IPS-11a (cell line): ENCODE measurements around the gene PRKAA2.
"Not testable (repeated sequence)": the region's sequence is repeated elsewhere in the genome, so short reads cannot be mapped to it uniquely, and the experiment has no call there.

Experiments
- H3K4me3 ChIP-seq: one replicate; pipeline ENCODE4 v1.5.1; 2013; ENCODE audit warnings: low read depth, low read length, control low read depth

PRKAA2 gene

GRCh38 chr1:56644919-56645676, at the start of gene PRKAA2:
PRKAA2 (plus strand) TSS chr1:56645314; CDS start chr1:56645388, 74 bp downstream.
- peak within 1 kb of the TSS; percentile 80 for H3K4me3 ChIP-seq

GRCh38 chr1:56595397-56596191, 49.5 kb upstream of the PRKAA2 start:
- not testable (repeated sequence) for H3K4me3 ChIP-seq

- H3K4me3 ChIP-seq, result not testable (repeated sequence)
Measured at GRCh38 chr1:56610097-56610496, 35.0 kb upstream of the PRKAA2 start.

- not testable (repeated sequence) for H3K4me3 ChIP-seq
Measured at GRCh38 chr1:56610770-56611169, 34.3 kb upstream of the PRKAA2 start.

GRCh38 chr1:56617141-56617540, 28.0 kb upstream of the PRKAA2 start:
- no peak overlapping the region for H3K4me3 ChIP-seq

- no peak overlapping the region for H3K4me3 ChIP-seq
Measured at GRCh38 chr1:56625819-56626440, 19.2 kb upstream of the PRKAA2 start.

GRCh38 chr1:56626546-56626945, 18.6 kb upstream of the PRKAA2 start:
- H3K4me3 ChIP-seq, result no peak overlapping the region

GRCh38 chr1:56627019-56627635, 18.0 kb upstream of the PRKAA2 start:
- no peak overlapping the region for H3K4me3 ChIP-seq

GRCh38 chr1:56627636-56628039, 17.5 kb upstream of the PRKAA2 start:
- H3K4me3 ChIP-seq, result no peak overlapping the region

- no peak overlapping the region for H3K4me3 ChIP-seq
Measured at GRCh38 chr1:56630786-56631185, 14.3 kb upstream of the PRKAA2 start.

GRCh38 chr1:56631901-56632300, 13.2 kb upstream of the PRKAA2 start:
- H3K4me3 ChIP-seq, result no peak overlapping the region

- H3K4me3 ChIP-seq, result no peak overlapping the region
Measured at GRCh38 chr1:56634981-56635380, 10.1 kb upstream of the PRKAA2 start.

- H3K4me3 ChIP-seq, result no peak overlapping the region
Measured at GRCh38 chr1:56638248-56638647, 6.9 kb upstream of the PRKAA2 start.

GRCh38 chr1:56639211-56639610, 5.9 kb upstream of the PRKAA2 start:
- no peak overlapping the region for H3K4me3 ChIP-seq

- no peak overlapping the region for H3K4me3 ChIP-seq
Measured at GRCh38 chr1:56643661-56644060, 1.5 kb upstream of the PRKAA2 start.

- peak overlapping the region; percentile 80 for H3K4me3 ChIP-seq
Measured at GRCh38 chr1:56644064-56644918, 823 bp upstream of the PRKAA2 start.

- H3K4me3 ChIP-seq, result peak overlapping the region; percentile 80
Measured at GRCh38 chr1:56645677-56646305, 677 bp downstream of the PRKAA2 start.

GRCh38 chr1:56646611-56647010, 1.5 kb downstream of the PRKAA2 start:
- no peak overlapping the region for H3K4me3 ChIP-seq

GRCh38 chr1:56647106-56647505, 2.0 kb downstream of the PRKAA2 start:
- no peak overlapping the region for H3K4me3 ChIP-seq

GRCh38 chr1:56648546-56648945, 3.4 kb downstream of the PRKAA2 start:
- no peak overlapping the region for H3K4me3 ChIP-seq
